ENCODE measurements around the gene GULP1.
A peak's percentile ranks its signal among the peaks of the same experiment; 100 is the strongest.

GULP1 gene

GRCh38 chr2:188381614-188382013 lies 89.9 kb downstream of the GULP1 start:
- DNase-seq, result no peak

DNA sequence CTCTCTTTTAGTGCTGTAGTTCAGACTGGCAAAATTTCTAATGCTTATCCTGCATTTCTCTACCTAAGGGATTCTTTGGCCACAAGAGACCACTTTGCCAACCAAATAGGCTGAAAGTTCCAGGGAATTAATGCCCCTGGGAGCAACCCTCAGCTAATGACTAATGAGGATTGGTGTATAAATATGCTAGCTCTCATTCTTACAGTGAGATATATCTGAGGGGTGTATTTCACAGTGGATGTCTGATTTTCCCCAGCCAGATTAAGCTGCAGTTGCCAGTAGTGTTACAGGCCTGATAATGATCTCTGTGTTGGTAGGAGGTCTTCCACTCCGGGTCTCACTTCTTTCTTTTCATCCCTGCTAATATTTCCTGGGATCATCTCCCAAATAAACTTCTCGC lies 90.4 kb downstream of the GULP1 start:
- no peak for DNase-seq

DNA sequence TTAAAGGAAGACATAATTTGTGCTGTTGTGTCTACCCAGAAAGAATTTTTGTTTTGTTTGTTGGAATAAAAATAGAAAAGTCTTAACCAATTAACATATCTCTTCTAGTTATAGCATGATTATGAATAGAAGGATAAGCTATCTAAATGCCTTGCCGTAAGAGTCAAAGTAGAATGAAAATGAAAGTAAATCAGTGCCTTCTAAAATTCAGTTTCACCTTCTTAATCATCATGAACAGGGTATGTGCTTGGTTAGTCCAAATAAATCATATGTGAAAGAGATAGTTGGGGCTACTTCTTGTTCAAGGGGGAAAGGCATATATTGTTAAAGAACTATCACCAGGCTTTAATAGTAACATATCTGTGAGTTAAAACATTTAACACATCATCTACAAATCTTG lies 91.5 kb downstream of the GULP1 start:
- DNase-seq, result no peak

DNA sequence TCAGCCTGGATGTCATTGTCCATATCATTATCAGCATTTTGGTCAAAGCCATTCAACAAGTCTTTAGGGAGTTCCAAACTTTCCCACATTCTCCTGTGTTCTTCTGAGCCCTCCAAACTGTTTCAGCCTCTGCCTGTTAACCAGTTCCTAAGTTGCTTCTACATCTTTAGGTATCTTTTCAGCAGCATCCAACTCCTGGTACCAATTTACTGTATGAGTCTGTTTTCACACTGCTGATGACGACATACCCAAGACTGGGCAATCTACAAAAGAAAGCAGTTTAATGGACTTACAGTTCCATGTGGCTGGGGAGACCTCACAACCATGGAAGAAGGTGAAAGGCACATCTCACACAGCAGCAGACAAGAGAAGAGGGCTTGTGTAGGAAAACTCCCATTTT lies 94.2 kb downstream of the GULP1 start:
- no peak for DNase-seq

- no peak for DNase-seq
Observed at GRCh38 chr2:188388831-188389230, 97.2 kb downstream of the GULP1 start.

- no peak for DNase-seq
Observed at GRCh38 chr2:188391354-188391753, 99.7 kb downstream of the GULP1 start.

DNA sequence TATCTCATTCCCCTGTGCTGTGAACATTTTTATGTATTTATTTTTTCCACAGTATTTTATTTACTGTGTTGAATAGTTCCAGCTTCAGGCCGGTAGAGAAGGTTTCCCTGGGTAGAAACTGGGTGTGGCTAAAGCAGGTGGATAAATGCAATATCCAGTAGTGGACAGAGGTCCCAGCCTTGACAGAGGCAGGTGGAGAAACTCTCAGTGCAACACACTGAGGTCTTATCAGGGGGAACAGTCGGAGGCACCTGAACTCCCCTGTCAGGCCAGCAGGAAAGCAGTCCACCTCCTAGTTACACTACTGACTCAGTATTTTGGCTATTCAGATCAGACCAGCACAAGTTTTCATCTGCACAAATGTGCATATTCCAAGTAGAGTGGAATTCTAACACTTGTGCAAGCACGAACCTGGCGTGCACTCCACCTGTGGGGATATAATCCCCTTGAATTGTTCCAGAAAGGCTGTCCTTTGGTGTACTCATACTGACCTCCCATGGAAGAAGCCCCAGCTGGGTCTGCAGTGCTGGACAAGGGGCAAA lies 103.3 kb downstream of the GULP1 start:
- no peak for DNase-seq

GRCh38 chr2:188395903-188396689 lies 104.4 kb downstream of the GULP1 start:
- no peak for DNase-seq

DNA sequence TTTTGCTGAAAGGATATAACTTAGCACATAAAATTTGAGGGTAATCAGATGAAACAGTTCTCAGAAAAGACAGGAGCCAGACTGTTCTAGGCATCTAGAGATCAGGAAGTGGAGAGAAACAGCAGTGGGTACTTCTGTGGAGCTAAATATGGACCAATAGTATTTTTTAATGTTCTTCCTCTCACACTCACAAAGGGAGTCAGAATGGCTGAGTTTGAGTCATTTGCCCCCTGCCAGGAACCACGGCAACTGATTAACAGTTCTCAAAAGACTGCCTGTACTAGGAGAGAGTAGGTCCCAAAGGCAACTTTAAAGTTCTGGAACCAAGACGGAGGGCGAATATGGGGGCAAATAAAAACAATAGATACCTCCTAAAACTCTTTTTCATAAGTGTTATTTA lies 107.5 kb downstream of the GULP1 start:
- DNase-seq, result no peak

- no peak for DNase-seq
Observed at GRCh38 chr2:188403676-188404075, 112.0 kb downstream of the GULP1 start.

DNA sequence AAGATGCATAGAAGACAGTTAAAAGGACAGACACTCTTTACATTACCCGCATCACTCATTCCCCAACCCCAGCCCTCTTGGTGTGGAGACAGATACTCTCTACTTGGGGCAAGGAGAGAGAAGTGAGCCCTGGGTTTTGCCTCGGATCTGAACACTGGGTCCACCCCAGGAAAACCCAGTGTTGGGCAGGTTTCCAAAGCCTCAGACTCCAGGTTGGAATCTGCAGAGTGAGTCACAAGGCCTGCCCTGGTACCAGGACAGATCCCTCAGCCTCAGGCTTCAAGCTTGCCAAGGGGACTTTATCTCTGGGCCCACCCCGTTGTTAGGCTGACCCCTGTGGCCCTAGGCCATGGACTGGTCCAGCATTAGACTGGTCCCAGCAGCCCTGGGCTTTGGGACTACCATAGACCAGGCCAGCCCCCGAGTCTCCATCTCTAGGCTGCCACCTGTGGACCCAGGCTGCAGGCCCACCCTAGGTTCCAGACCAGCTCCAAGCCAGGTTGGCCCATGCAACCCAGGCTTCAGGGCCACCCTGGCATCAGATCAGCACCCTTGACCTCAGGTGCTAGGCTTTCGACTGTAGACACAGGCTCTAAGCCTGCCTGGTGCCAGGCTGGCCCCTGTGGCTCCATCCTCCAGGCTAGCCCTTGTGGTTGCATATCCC lies 112.8 kb downstream of the GULP1 start:
- no peak for DNase-seq

- no peak for DNase-seq
Observed at GRCh38 chr2:188406414-188406813, 114.7 kb downstream of the GULP1 start.

DNA sequence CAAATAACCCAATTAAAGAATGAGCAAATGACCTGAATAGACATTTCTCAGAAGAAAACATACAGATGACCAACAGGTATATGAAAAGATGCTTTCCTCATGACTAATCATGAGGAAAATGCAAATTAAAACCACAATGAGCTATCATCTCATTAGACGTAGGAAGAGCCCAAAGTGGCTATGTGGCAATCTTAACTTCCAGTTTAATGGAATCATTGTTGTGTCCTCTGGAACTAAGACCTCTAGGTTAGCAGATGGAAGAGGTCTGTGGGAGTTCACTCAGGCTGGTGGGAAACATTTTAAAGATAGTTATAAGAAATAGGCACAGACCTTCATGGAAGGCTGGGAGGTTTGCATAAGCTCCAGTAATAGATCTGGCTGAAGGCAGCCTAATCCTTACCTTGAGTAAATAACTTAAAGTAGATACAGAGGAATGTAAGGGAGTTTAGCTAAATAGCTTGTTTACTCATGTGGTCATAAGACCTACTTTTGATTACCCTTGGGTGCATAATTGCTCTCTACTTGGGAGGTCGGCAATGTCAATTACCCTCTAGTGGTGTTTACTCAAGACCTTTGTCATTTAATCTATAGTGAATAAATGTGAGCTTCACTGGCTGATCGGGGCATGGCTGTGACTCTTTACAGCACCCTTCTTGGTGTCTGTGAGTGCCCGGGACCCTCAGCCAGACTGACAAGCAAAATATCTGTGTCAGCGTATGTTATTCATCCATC lies 119.0 kb downstream of the GULP1 start:
- DNase-seq, result no peak

GRCh38 chr2:188412190-188412589 lies 120.5 kb downstream of the GULP1 start:
- DNase-seq, result no peak

- peak in 1 of 3 experiments; percentile 49 for DNase-seq
Observed at GRCh38 chr2:188414411-188414810, 122.7 kb downstream of the GULP1 start.

DNA sequence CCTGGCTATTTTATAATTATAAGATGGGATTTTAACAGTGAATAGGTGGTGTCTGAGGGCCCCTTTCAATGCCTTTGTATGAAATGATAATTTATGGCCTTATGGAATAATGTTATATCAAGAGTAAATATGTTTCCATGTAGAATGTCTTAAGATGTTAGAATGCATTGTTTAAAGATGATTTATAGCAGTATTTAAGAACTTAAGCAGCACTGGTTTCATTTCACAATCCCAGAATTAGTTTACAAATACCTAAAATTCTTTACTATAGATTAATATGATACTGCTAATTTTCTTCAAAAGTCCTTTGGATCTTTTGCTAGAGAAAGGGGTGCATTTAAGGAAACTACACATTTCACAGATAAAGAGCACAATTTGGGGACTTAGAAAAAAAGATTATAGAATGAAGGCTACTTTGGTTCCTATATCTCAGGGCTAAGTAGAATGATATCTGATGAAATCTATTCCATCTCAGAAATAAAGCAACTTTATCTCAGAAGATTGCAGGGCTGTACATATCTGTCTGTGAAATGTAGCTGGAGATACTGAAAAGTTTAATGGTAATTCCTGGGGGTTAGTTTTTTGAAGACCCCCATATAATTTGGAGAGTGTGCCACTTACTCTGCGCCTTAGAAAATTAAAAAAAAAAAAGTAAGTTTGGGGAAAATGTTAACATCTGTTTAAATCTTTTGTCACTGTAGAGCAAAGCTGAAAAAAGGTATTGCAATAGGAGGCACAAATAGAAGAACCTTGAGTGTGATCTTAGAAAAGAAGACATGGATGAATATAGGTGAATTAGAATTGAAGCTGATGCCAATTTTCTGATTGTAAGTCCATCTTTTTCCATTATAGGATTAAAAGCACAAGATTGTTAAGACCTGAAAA lies 123.4 kb downstream of the GULP1 start:
- DNase-seq, result peak in 1 of 3 experiments; percentile 49

- no peak for DNase-seq
Observed at GRCh38 chr2:188415754-188416083, 124.0 kb downstream of the GULP1 start.

GRCh38 chr2:188416367-188416766 lies 124.7 kb downstream of the GULP1 start:
- no peak for DNase-seq

DNA sequence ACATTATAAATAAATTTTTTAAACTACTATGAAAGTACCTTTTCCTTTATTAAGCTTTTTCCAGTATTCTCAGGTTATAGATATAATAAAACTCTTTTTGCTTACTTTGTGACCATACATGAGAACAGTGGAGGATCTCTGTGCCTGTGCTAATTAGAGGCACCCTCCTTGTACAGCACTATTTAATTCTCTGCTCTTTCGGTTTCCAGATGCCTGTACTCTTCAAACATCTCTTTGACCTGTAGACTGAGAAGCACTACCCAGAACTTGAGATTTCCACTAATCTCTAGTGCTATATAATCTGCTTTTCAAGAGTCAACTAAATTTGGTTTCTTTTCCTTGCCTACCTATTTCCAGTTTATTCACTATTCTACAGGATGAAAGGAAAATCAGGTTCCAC lies 131.1 kb downstream of the GULP1 start:
- no peak for DNase-seq

DNA sequence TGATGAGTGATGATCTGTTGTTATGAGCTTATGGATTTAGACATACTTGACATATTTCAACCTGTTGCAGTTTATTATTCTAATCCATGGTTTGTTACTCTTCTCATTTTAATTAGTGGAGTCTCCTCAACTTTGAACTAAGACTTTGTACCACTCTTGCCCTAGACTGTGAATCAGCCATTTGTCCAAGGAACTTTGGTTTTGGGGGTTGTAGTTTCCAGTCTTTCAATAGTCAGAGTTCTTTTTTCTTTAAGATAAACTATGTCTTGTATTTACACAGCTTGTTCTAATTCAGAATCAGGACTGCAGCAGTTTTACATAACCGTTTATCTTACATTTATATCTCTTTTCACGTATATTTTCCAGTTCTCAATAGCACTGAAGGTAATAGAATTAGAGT lies 133.6 kb downstream of the GULP1 start:
- no peak for DNase-seq

DNA sequence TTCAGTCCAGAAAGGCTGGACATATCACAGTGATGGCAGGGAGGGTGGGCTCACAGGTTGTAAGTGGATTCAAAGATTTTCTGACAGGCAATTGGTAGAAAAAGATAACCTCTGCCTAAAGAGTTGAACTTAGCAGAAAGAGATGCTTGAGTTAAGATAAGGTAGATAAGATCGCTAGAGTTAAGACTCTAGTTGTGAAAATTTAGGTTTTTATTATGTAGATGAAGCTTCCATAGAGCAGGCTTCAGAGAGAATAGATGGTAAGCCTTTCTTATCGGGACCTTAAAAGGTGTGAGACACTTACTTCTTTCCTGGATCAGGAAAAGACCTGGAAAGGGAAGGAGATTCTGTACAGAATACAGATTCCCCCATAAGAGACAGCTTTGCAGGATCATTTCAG lies 134.4 kb downstream of the GULP1 start:
- no peak for DNase-seq

- DNase-seq, result no peak
Observed at GRCh38 chr2:188430705-188431104, 139.0 kb downstream of the GULP1 start.

- DNase-seq, result no peak
Observed at GRCh38 chr2:188434018-188434417, 142.3 kb downstream of the GULP1 start.
